ENCODE measurements around the gene SLC6A1. TPM values are rescaled to one million over a fixed set of nuclear protein-coding genes. Genes with fewer than 3 reads are reported as not detected.

The SLC6A1 gene
- total and polyA plus RNA-seq, 11 donors = 0.40 to 3.1 (median 1.2) TPM

- peaks cover 0 to 7% (median 0%) of the 10 kb centered on the region in 12 donors for H3K9me3 ChIP-seq
- peaks cover 0 to 31% (median 0%) of the 10 kb centered on the region in 9 donors for H3K27me3 ChIP-seq
- intact Hi-C loops (cut with DNase I) = loop anchor here in 7 of 10 donors (1.0 to 10.0 kb wide), 8 partner anchors 36 to 388 kb away; no protein-coding TSS in a partner anchor
- WGBS, 4 donors = 56 to 63% (median 58%) methylated on average over 8 of the region's 8 CpGs
- H3K36me3 ChIP-seq = no peaks in the 10 kb centered on the region
- DNase-seq (peak in 1 of 5 donors; percentile 11), ATAC-seq (no peak)
- no peak for TF ChIP-seq POLR2A (IDR thresholded peaks at IDR 0.05)
- TF ChIP-seq CTCF (IDR thresholded peaks at IDR 0.05) = no peak
- H3K4me1 ChIP-seq = peaks cover 0 to 12% (median 0%) of the 10 kb centered on the region in 12 donors
- H3K27ac ChIP-seq = no peak overlapping the region
- no peak overlapping the region for H3K4me3 ChIP-seq
These were observed 46.0 kb upstream of the SLC6A1 start for GRCh38 chr3:10946526-10946925.

- TF ChIP-seq POLR2A (IDR thresholded peaks at IDR 0.05) (no peak), CTCF (IDR thresholded peaks at IDR 0.05) (no peak)
- Histone ChIP-seq H3K27ac (no peak overlapping the region), H3K27me3 (peaks cover 0 to 32% (median 0%) of the 10 kb centered on the region in 9 donors), H3K36me3 (no peaks in the 10 kb centered on the region), H3K4me1 (peaks cover 0 to 12% (median 0%) of the 10 kb centered on the region in 12 donors), H3K9me3 (no peaks in the 10 kb centered on the region), H3K4me3 (no peak overlapping the region)
- WGBS, 4 donors = 80 to 85% (median 84%) methylated on average over 4 to 6 of the region's 6 CpGs
- ATAC-seq (no peak), DNase-seq (no peak)
- intact Hi-C loops (cut with DNase I) = loop anchor here in 6 of 10 donors (5.0 to 10.0 kb wide), 6 partner anchors 34 to 386 kb away; no protein-coding TSS in a partner anchor
These were observed 44.2 kb upstream of the SLC6A1 start for GRCh38 chr3:10948326-10948725.

- H3K27ac ChIP-seq = no peak overlapping the region
- peaks cover 0 to 28% (median 0%) of the 10 kb centered on the region in 9 donors for H3K27me3 ChIP-seq
- peak in 1 of 5 donors; percentile 31 for DNase-seq
- H3K4me1 ChIP-seq = peaks cover 0 to 12% (median 0%) of the 10 kb centered on the region in 12 donors
- ATAC-seq = no peak
- H3K36me3 ChIP-seq = no peaks in the 10 kb centered on the region
- H3K4me3 ChIP-seq = no peak overlapping the region
- WGBS, 4 donors = 35 to 49% (median 42%) methylated on average over 19 of the region's 19 CpGs
- H3K9me3 ChIP-seq = no peaks in the 10 kb centered on the region
- no peak for TF ChIP-seq CTCF (IDR thresholded peaks at IDR 0.05)
- no peak for TF ChIP-seq POLR2A (IDR thresholded peaks at IDR 0.05)
- intact Hi-C loops (cut with DNase I) = loop anchor here in 6 of 10 donors (5.0 to 10.0 kb wide), 6 partner anchors 33 to 386 kb away; no protein-coding TSS in a partner anchor
These were observed 43.4 kb upstream of the SLC6A1 start for GRCh38 chr3:10949197-10949596.

GRCh38 chr3:10950476-10951294 lies 41.9 kb upstream of the SLC6A1 start:
- TF ChIP-seq CTCF (IDR thresholded peaks at IDR 0.05) = peak; percentile 22 to 68 (median 44)
- no peak for TF ChIP-seq POLR2A (IDR thresholded peaks at IDR 0.05)
- no peaks in the 10 kb centered on the region for H3K9me3 ChIP-seq
- peaks cover 0 to 28% (median 0%) of the 10 kb centered on the region in 9 donors for H3K27me3 ChIP-seq
- WGBS, 4 donors = 49 to 59% (median 57%) methylated on average over 11 to 12 of the region's 12 CpGs
- intact Hi-C loops (cut with DNase I) = loop anchor here in 2 of 10 donors (2.0 to 10.0 kb wide), 2 partner anchors 30 to 196 kb away; no protein-coding TSS in a partner anchor
- H3K4me3 ChIP-seq = peak overlapping the region in 4 of 12 donors; percentile 25 to 38 (median 32)
- no peak overlapping the region for H3K27ac ChIP-seq
- no peaks in the 10 kb centered on the region for H3K36me3 ChIP-seq
- ATAC-seq (peak in 3 of 4 donors; percentile 34 to 67 (median 66)), DNase-seq (peak in 1 of 5 donors; percentile 42)
- H3K4me1 ChIP-seq = peaks cover 0 to 15% (median under 1%) of the 10 kb centered on the region in 12 donors

Measured in heart left ventricle (tissue), 16 donors.